Tibial artery (tissue), 4 donors: Measurements from ENCODE around the gene SEC24C.

ENCODE experiments used
- DNase-seq, 2 donors: peaks; one replicate each; pipeline ENCODE4 v3.0.0-alpha.2; 2019
- H3K27ac ChIP-seq, 2 donors: fragments of 200-600 bp; sonication (generic) in 1 of 2; 1 replicate in 1 of 2; 2 replicates in 1 of 2; pipeline ENCODE4 v1.5.1; 2018 to 2019; ENCODE audit warnings: mild to moderate bottlenecking in 1 of 2
- H3K27me3 ChIP-seq, 2 donors: fragments of 200-600 bp; sonication (generic) in 1 of 2; one replicate each; pipeline versions ENCODE4 v1.5.1 to v1.6.0; 2016 to 2019
- H3K36me3 ChIP-seq, 3 donors: fragments of 200-600 bp; sonication (generic) in 2 of 3; one replicate each; pipeline ENCODE4 v1.5.1; 2016 to 2019; ENCODE audit warnings: mild to moderate bottlenecking in 2 of 3
- H3K4me1 ChIP-seq, 4 donors: fragments of 200-600 bp; sonication (generic) in 2 of 4; 1 replicate in 3 of 4; 2 replicates in 1 of 4; pipeline ENCODE4 v1.5.1; 2016 to 2019
- H3K4me3 ChIP-seq, 2 donors: fragments of 200-600 bp; sonication (generic) in 1 of 2; 1 replicate in 1 of 2; 2 replicates in 1 of 2; pipeline ENCODE4 v1.5.1; 2018 to 2019; ENCODE audit warnings: mild to moderate bottlenecking in 2 of 2
- H3K9me3 ChIP-seq, 3 donors: fragments of 200-600 bp; sonication (generic) in 1 of 3; one replicate each; pipeline ENCODE4 v1.5.1; 2016 to 2019
- CTCF ChIP-seq, 2 experiments: fragments of 200-600 bp in 1 of 2; fragments of 450-650 bp in 1 of 2; IDR thresholded peaks; one replicate each; pipeline ENCODE4 v1.5.1; 2017 to 2019; ENCODE audit warnings: antibody characterized with exemption in 2 of 2, mild to moderate bottlenecking in 1 of 2, moderate library complexity in 1 of 2
- intact Hi-C: fragments of 100-400 bp; cut with DNase I; formaldehyde crosslinking; loops from one replicate; pipeline ENCODE4 v1.15.0; 2023; ENCODE audit warnings: low total_unique reads

The SEC24C gene

DNA sequence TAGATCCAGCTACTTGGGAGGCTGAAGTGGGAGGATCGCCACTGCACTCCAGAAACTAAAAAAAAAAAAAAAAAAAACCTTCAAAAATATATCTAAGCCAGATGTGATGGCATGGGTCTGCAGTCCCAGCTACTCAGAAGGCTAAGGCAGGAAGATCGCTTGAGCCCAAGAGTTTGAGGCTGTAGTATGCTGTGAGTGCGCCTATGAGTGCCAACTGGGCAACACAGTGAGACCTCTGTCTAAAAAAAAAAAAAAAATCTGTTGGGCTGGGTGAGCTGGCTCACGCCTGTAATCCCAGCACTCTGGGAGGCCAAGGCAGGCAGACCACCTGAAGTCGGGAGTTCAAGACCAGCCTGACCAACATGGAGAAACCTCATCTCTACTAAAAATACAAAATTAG lies 34.8 kb downstream of the SEC24C start:
- DNase-seq: no peak
- Histone ChIP-seq H3K36me3 (peaks cover 13 to 52% (median 14%) of the 10 kb centered on the region in 3 donors), H3K27ac (no peak overlapping the region), H3K27me3 (no peaks in the 10 kb centered on the region), H3K4me3 (no peak overlapping the region), H3K9me3 (no peaks in the 10 kb centered on the region), H3K4me1 (peaks cover 9 to 48% (median 42%) of the 10 kb centered on the region in 4 donors)
- intact Hi-C loops: no loop called here
- TF ChIP-seq CTCF (IDR thresholded peaks at IDR 0.05): no peak

DNA sequence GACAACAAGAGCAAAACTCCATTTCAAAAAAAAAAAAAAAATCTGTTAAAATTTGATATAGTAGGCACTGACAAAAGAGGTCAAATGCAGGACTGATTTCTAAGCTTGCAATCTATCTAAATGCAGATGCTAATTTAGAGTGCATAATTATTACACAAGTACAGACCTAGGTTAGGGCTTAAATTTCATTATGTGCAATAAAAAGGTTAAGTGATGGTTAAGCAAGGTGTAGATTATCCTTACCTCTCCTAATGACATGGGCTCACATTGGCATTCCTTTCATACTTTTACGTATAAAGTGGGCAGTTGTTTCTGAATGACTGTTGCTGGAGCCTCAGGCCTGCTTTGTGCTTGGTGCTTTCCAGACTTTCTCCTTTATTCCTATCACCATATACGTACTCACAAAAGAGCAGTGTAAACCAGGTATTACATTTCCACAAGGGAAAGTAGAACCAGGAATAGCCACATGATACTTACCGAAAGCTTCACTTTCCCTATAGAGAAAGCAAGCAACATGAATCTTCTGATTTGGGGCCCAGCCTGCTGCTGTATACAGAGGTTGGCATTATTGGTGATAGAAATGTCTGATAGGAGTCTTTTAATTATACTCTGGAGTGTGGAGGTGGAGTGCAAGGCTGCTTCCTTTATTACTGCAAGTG lies 35.5 kb downstream of the SEC24C start:
- peaks cover 9 to 47% (median 36%) of the 10 kb centered on the region in 4 donors for H3K4me1 ChIP-seq
- H3K4me3 ChIP-seq: no peak overlapping the region
- no peaks in the 10 kb centered on the region for H3K9me3 ChIP-seq
- TF ChIP-seq CTCF (IDR thresholded peaks at IDR 0.05): no peak
- intact Hi-C loops: loop anchor here (10.0 kb wide), 1 partner anchor 95 kb away; the partner anchor contains the start of gene CAMK2G
- H3K27ac ChIP-seq: no peak overlapping the region
- peaks cover 13 to 46% (median 14%) of the 10 kb centered on the region in 3 donors for H3K36me3 ChIP-seq
- no peaks in the 10 kb centered on the region for H3K27me3 ChIP-seq
- no peak for DNase-seq

DNA sequence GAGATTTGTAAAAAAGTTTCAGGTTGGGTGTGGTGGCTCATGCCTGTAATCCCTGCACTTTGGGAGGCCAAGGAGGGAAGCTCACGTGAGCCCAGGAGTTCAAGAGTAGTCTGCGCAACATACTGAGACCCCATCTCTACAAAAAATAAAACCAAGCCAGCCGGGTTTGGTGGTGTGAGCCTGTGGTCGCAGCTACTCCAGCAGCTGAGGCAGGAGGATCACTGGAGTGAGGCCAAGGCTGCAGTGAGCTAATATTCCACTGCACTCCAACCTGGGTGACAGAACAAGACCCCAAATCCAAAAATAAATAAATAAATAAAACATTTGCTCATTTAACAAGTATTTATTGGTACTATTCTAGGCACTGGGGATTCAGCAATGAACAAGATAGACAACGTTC lies 36.1 kb downstream of the SEC24C start:
- Histone ChIP-seq H3K4me1 (peaks cover 9 to 44% (median 31%) of the 10 kb centered on the region in 4 donors), H3K27ac (peak overlapping the region in 1 of 2 donors; percentile 97)

GRCh38 chr10:73780966-73781365 lies 36.8 kb downstream of the SEC24C start:
- Histone ChIP-seq H3K27ac (peak overlapping the region; percentile 96 to 97), H3K36me3 (peaks cover 7 to 33% (median 13%) of the 10 kb centered on the region in 3 donors), H3K4me1 (peaks cover 9 to 40% (median 29%) of the 10 kb centered on the region in 4 donors), H3K27me3 (no peaks in the 10 kb centered on the region), H3K4me3 (peak overlapping the region; percentile 86 to 93), H3K9me3 (no peaks in the 10 kb centered on the region)
- intact Hi-C loops: loop anchor here (10.0 kb wide), 1 partner anchor 94 kb away; the partner anchor contains the start of gene CAMK2G
- peak in 1 of 2 donors; percentile 56 for DNase-seq
- TF ChIP-seq CTCF (IDR thresholded peaks at IDR 0.05): no peak

More for the DNA sequence above, 36.1 kb downstream of the SEC24C start:
- Histone ChIP-seq H3K4me3 (no peak overlapping the region), H3K27me3 (no peaks in the 10 kb centered on the region), H3K36me3 (peaks cover 9 to 39% (median 13%) of the 10 kb centered on the region in 3 donors), H3K9me3 (no peaks in the 10 kb centered on the region)
- TF ChIP-seq CTCF (IDR thresholded peaks at IDR 0.05): no peak
- intact Hi-C loops: loop anchor here (10.0 kb wide), 1 partner anchor 94 kb away; the partner anchor contains the start of gene CAMK2G
- peak in 1 of 2 donors; percentile 21 for DNase-seq

DNA sequence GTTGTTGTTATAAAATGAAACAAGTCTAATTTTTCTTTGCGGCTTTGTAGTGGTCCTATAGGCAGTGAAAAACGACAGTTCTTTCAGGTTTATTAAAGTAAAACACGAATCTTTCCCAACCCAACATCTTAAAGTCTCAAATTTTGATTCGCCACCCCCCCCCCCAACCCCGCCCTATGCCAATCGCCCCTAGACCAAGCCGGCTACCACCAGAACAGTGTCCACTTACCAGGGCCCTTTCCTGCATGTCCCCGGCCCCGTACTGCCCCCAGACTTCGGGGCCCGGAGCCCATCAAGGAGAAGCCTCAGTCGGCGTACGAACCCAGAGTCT lies 37.3 kb downstream of the SEC24C start:
- Histone ChIP-seq H3K27me3 (no peaks in the 10 kb centered on the region), H3K4me3 (peak overlapping the region; percentile 86 to 93), H3K9me3 (no peaks in the 10 kb centered on the region), H3K4me1 (peaks cover 9 to 43% (median 32%) of the 10 kb centered on the region in 4 donors), H3K27ac (peak overlapping the region; percentile 96 to 97), H3K36me3 (peaks cover 7 to 29% (median 13%) of the 10 kb centered on the region in 3 donors)
- no peak for DNase-seq
- TF ChIP-seq CTCF (IDR thresholded peaks at IDR 0.05): no peak
- intact Hi-C loops: loop anchor here (10.0 kb wide), 1 partner anchor 93 kb away; the partner anchor contains the start of gene CAMK2G
